Body of pancreas (tissue), 4 donors: ENCODE results near the gene DNAH1.

ENCODE experiments used
- CTCF ChIP-seq, 7 experiments: fragments of 450-650 bp in 4 of 7; fragments of 200-600 bp in 3 of 7; sonication (generic) in 3 of 7; IDR thresholded peaks; one replicate each; pipeline ENCODE4 v1.5.1; 2016 to 2019; ENCODE audit warnings: antibody characterized with exemption in 7 of 7
- POLR2A ChIP-seq, 3 donors: fragments of 450-650 bp; IDR thresholded peaks; one replicate each; pipeline ENCODE4 v1.6.1; 2016; ENCODE audit warnings: antibody characterized with exemption in 3 of 3, mild to moderate bottlenecking in 2 of 3

- no peak for TF ChIP-seq POLR2A (IDR thresholded peaks at IDR 0.05)
- TF ChIP-seq CTCF (IDR thresholded peaks at IDR 0.05): no peak
Observed at GRCh38 chr3:52283306-52283705, 32.8 kb upstream of the DNAH1 start.
